Measurements from ENCODE around the gene UCMA.
"Not testable (repeated sequence)": the region's sequence is repeated elsewhere in the genome, so short reads cannot be mapped to it uniquely, and the experiment has no call there.

UCMA gene, protein sequence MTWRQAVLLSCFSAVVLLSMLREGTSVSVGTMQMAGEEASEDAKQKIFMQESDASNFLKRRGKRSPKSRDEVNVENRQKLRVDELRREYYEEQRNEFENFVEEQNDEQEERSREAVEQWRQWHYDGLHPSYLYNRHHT

DNA sequence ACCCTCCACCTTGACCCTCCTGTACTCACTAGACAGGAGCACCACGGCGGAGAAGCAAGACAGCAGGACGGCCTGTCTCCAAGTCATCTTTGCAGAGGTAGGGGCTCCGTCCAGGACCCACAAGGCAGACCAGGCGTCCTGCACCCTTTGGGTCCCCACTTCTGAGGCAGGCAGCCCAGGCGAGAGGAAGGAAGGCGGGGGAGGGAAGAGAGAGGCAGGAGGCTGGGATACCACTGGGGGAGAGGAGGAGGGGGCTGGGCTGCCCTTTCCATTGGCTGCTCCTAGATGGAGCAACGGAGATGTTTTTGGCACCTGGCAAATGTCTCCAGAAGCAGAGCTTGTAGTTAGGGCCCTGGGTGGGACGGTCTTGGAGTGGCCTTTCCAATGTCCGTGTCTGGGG, at the start of gene UCMA:
TSS of gene UCMA (minus strand) at position 203 of the 400 bp plus-strand sequence. CDS start at position 87, 116 bp downstream.
- Mint-ChIP-seq H3K4me3 (no peak within 1 kb of the TSS), H3K9me3 (no peaks in the 10 kb centered on the region), H3K27me3 (ENCODE audit: low read depth, poor library complexity) (peaks cover 16% of the 10 kb centered on the region), H3K36me3 (ENCODE audit: low read depth) (no peaks in the 10 kb centered on the region), H3K4me1 (peaks cover 22% of the 10 kb centered on the region), H3K27ac (no peak within 1 kb of the TSS)
- TF ChIP-seq, protein P1, sequence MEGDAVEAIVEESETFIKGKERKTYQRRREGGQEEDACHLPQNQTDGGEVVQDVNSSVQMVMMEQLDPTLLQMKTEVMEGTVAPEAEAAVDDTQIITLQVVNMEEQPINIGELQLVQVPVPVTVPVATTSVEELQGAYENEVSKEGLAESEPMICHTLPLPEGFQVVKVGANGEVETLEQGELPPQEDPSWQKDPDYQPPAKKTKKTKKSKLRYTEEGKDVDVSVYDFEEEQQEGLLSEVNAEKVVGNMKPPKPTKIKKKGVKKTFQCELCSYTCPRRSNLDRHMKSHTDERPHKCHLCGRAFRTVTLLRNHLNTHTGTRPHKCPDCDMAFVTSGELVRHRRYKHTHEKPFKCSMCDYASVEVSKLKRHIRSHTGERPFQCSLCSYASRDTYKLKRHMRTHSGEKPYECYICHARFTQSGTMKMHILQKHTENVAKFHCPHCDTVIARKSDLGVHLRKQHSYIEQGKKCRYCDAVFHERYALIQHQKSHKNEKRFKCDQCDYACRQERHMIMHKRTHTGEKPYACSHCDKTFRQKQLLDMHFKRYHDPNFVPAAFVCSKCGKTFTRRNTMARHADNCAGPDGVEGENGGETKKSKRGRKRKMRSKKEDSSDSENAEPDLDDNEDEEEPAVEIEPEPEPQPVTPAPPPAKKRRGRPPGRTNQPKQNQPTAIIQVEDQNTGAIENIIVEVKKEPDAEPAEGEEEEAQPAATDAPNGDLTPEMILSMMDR (IDR thresholded peaks at IDR 0.05): no peak
- DNase-seq: no peak

DNA sequence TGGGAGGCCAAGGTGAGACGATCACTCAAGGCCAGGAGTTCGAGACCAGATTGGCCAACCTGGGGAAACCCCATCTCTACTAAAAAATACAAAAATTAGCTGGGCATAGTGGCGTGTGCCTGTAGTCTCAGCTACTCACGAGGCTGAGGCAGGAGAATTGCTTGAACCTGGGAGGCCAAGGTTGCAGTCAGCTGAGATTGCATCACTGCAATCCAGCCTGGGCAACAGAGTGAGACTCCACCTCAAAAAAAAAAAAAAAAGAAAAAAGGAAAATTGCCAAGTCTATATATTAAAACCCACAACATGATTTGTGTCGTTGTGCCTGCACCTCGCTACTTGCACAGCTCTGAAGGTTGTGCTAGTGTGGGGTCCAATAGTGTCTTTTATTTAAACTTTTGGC, 48.2 kb upstream of the UCMA start:
- H3K4me3 Mint-ChIP-seq; DNase-seq; H3K9me3 Mint-ChIP-seq; H3K27me3 Mint-ChIP-seq (ENCODE audit: low read depth, poor library complexity); H3K27ac Mint-ChIP-seq; H3K4me1 Mint-ChIP-seq: not testable (repeated sequence)
- peaks cover 31% of the 10 kb centered on the region for H3K36me3 Mint-ChIP-seq (ENCODE audit: low read depth)

GRCh38 chr10:13276749-13277365, 42.7 kb upstream of the UCMA start:
- Mint-ChIP-seq H3K4me3 (no peak overlapping the region), H3K9me3 (no peaks in the 10 kb centered on the region), H3K27ac (no peak overlapping the region), H3K27me3 (ENCODE audit: low read depth, poor library complexity) (no peaks in the 10 kb centered on the region), H3K4me1 (peaks cover 11% of the 10 kb centered on the region), H3K36me3 (ENCODE audit: low read depth) (peaks cover 21% of the 10 kb centered on the region)
- DNase-seq: no peak
- TF ChIP-seq, protein P1 (IDR thresholded peaks at IDR 0.05): no peak

DNA sequence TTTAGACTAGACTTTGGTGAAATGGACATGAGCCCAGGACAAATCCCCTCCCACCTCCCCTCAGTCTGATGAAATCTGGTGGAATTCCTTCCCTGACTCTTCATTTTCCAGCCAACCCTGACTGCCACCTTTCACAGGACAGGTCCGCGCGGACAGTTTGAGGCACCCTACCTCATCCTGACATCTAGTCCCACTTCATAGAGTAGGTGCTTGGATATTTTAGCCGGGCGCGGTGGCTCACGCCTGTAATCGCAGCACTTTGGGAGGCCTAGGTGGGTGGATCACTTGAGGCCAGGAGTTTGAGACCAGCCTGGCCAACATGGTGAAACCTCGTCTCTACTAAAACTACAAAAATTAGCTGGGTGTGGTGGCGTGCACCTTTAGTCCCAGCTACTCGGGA, 42.0 kb upstream of the UCMA start:
- DNase-seq; H3K27ac Mint-ChIP-seq; H3K27me3 Mint-ChIP-seq (ENCODE audit: low read depth, poor library complexity); H3K4me3 Mint-ChIP-seq; H3K9me3 Mint-ChIP-seq: not testable (repeated sequence)
- Mint-ChIP-seq H3K36me3 (ENCODE audit: low read depth) (peaks cover 20% of the 10 kb centered on the region), H3K4me1 (peaks cover 18% of the 10 kb centered on the region)

GRCh38 chr10:13272164-13272571, 38.0 kb upstream of the UCMA start:
- no peak for DNase-seq
- Mint-ChIP-seq H3K27me3 (ENCODE audit: low read depth, poor library complexity) (peaks cover 10% of the 10 kb centered on the region), H3K36me3 (ENCODE audit: low read depth) (peaks cover 5% of the 10 kb centered on the region), H3K4me1 (peaks cover 39% of the 10 kb centered on the region), H3K9me3 (no peaks in the 10 kb centered on the region), H3K27ac (peak overlapping the region; percentile 36), H3K4me3 (no peak overlapping the region)
- TF ChIP-seq, protein P1 (IDR thresholded peaks at IDR 0.05): no peak

- TF ChIP-seq, protein P1 (IDR thresholded peaks at IDR 0.05): peak; percentile 18
- H3K27me3 Mint-ChIP-seq (ENCODE audit: low read depth, poor library complexity): peaks cover 11% of the 10 kb centered on the region
- no peaks in the 10 kb centered on the region for H3K9me3 Mint-ChIP-seq
- peaks cover 1% of the 10 kb centered on the region for H3K36me3 Mint-ChIP-seq (ENCODE audit: low read depth)
- peaks cover 39% of the 10 kb centered on the region for H3K4me1 Mint-ChIP-seq
- H3K4me3 Mint-ChIP-seq: no peak overlapping the region
- peak; percentile 48 for DNase-seq
- peak overlapping the region; percentile 36 for H3K27ac Mint-ChIP-seq
Observed at GRCh38 chr10:13271552-13272163, 37.5 kb upstream of the UCMA start.
